GM21529 (cell line): Measurements from ENCODE around the gene TMEM11.
"Not testable (repeated sequence)": the region's sequence is repeated elsewhere in the genome, so short reads cannot be mapped to it uniquely, and the experiment has no call there.

Experiments used
- ATAC-seq: cut with Tn5 transposase; IDR thresholded peaks from one replicate; pipeline ENCODE4 v1.9.1; 2021; ENCODE audit not compliant: unreplicated experiment

The TMEM11 gene

DNA sequence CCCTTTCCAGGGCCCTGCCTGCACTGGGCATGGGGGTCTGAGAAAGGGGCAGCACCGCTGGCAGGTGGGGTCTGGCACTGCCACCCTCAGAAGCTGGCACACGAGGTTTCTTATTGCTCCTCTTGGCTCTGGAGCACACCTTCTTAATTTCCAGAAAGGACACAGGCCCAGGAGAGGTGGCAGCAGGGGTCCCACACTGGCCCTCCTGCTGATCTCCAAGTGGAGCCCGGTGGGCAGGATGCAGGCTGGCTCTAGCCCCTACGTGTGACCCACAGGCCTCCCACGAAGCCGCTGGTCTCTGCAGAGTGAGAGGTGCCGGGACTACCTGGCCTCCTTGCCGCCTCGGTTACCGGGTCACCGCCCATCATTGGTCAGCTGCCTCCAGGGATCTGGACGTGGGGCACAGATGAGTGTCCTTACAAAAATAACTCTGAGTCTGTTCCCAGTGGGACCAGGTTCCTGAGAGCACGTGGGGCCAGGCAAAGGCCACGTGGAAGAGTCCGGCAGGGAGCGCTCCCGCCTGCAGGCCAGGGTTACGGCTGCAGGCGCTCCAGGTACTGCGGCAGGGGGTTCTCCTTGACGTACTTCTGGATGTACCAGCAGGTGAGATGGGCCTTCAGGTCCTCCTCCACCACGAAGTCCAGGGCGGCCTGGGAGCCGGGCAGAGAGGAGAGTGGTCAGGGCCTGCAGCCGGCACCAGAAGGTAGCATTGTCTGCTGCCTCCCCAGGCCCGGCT, 29.0 kb upstream of the TMEM11 start:
- no peak for ATAC-seq

- no peak for ATAC-seq
Observed at GRCh38 chr17:21242026-21242697, 28.2 kb upstream of the TMEM11 start.

DNA sequence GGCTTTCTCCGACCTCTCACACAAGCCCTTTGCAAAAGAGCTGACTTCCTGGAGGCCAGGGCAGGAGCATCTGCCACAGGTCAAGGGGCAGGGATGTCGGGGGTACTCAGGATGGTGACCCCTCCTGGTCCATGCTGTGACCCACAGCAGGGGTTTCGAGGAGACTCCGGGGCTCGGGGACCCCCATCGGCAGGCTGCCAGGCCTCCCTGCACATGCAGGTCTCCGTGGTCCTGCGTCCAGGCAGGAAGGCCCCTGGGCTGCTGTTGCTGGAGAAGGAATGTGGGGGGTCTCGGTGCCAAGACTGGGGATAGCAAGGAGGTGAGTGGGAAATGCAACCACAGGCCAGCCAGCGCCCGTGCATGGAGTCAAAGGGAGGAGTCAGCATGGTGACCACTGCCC, 27.6 kb upstream of the TMEM11 start:
- no peak for ATAC-seq

DNA sequence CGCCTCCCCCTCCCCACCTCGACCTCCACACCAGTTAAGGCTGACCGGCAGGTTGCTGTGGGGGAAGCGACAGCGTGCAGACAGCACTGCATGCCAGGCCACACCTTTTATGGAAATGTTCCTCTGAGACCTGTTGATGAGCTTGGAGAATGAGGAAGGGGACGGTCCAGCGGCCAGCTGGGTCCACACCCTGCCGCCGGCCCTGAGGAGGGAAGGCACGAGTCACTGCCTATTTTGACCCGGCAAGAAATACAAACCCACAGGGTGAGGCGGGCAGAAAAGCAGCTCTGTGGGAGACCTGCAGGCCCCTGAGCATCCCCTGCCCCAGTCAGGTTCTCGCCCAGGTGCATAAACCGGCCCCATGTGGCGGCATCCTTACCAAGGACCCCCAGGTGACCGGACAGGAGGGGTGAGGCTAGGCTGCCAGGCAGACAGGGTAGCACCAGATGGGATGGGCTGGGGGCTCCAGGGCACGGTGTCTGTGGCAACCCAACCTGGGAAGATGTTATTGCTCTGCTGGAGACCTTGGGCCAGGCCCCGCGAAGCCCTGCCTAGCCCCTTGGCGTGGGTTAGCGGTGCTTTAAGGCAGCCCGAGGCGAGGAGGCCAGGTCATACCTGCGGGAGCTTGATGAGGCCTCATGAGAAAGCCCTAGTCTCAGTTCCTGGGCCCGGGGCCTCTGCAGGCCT, 26.6 kb upstream of the TMEM11 start:
- ATAC-seq: no peak

- no peak for ATAC-seq
Observed at GRCh38 chr17:21239680-21240368, 25.9 kb upstream of the TMEM11 start.

- ATAC-seq: no peak
Observed at GRCh38 chr17:21235921-21236320, 22.0 kb upstream of the TMEM11 start.

- no peak for ATAC-seq
Observed at GRCh38 chr17:21233581-21234347, 19.8 kb upstream of the TMEM11 start.

DNA sequence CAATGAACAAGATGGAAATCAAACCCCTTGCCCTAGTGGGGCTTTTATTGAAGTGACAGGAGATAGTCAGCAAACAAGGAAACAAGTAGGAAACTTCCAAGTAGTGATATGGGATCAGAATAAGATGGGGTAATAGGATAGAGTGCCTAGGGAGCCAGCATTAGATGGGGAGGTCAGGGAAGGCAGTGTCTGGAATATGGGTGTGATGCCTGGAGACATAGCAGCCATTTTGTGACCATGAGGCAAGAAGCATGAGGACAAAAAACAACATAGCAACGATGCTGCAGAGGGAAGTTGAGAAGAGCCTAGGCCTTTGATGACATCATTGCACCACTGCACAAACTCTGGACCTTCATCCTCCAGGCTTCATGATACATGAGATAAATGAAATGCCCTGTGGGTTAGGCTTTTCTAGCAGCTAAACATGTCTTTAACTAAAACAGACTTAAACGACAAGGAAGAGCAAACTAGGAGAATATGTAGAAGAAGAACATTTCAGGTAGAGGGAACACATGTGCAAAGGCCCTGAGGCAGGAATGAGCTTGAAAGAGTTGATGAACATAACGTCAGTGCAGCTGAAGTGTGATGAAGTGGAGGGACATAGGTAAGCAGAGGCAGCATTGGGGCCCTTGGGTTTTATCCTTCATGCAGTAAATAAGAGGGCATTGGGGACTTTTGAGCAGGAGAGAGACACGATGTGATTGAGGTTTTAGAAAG, 18.2 kb upstream of the TMEM11 start:
- no peak for ATAC-seq

DNA sequence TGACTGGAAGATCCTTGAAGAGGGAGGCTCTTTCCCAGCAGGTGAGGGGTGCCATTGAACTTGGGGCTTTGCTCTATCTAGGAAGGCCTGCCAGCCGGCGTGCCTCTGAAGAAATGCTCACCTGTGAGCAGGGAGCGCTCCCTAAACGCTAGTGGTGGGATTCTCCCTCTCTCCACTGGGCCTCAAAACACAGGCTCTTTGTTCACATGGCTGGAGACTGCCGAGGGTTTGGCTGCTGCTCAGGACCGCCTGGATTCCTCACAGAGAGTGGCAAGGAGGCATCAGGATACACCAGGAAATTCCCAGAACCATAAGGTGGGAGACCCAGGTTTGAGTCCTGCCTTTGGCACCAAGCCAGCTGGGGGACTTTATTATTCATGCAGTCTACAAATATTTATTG, 17.6 kb upstream of the TMEM11 start:
- no peak for ATAC-seq

GRCh38 chr17:21228845-21229244, 14.9 kb upstream of the TMEM11 start:
- ATAC-seq: no peak

DNA sequence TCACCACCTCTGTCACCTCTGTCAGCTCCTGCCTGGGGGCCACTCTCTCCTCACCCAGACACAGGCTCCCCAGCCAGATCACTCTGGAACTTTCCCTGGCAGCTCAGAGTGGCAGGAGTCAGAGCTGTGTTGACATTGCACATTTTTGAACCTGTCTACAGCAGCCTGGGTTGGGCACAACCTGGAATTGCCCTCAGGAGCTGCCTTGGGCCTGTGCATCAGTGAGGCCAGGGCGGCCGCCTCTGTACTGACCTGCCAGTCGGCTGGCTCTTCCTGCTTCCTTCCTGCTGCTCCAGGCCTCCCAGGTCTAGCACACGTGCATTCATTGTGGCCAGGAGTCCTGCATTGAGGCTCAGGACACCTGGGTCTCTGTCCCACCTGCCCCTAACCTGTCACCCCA, 14.2 kb upstream of the TMEM11 start:
- no peak for ATAC-seq

GRCh38 chr17:21227277-21227676, 13.3 kb upstream of the TMEM11 start:
- not testable (repeated sequence) for ATAC-seq

DNA sequence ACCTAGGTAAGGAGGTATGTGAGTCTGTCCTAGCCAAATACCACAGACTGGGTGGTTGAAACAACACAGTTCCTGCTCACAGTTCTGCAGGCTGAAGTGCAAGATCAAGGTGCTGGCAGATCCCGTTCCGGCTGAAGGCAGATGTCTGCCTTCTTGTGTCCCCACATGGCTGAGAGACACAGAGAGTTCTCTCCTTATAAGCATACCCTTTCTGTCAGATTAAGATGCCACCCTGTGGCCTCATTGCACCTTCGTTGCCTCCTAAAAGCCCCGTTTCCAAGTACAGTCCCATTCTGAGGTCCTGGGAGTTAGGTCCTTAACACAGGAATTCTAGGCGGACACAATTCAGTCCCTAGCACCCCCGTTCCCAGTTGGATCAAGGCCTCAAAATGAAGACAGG, 9.1 kb upstream of the TMEM11 start:
- ATAC-seq: no peak

DNA sequence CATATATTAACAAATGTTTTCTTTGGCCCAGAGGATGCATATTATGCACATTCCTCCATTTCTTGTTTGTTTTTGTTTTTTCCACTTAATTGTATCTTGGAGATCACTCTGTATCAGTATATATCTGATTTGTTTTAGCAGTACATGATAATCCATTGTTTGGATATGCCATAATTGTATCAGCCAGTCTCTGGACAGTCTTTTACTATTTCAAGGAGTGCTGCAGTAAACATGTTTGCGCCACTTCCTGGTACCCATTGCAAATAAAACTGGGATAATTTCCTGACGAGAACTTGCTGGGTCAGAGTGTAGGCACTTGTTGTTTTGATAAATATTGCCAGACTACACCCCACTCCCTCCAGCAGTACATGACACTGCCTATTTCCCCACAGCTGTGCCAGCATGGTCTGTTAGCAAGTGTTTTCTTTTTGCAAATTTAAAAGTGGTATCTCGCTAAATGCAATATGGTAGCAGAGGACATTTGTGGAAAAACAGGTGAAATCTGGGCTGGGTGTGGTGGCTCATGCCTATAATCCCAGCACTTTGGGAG, 4.9 kb upstream of the TMEM11 start:
- ATAC-seq: no peak

DNA sequence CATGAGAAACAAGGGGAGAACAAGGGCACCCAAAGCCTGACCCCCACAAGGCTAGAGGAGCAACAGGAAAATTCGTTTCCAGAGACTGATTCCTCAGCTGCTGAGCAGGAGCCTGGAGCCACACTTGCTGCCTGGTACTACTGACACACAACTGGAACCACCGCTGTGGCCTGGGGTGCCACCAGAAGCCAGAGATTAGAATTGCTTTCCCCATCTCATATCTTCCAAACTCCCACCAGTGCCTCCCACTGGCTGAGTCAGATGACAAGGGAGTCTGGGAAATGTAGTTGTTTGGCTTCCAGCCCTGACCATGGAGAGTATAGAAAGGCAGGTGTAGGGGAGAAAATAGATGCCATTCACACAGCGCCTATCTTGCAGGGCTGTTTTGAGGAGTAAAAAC, 4.1 kb upstream of the TMEM11 start:
- no peak for ATAC-seq

DNA sequence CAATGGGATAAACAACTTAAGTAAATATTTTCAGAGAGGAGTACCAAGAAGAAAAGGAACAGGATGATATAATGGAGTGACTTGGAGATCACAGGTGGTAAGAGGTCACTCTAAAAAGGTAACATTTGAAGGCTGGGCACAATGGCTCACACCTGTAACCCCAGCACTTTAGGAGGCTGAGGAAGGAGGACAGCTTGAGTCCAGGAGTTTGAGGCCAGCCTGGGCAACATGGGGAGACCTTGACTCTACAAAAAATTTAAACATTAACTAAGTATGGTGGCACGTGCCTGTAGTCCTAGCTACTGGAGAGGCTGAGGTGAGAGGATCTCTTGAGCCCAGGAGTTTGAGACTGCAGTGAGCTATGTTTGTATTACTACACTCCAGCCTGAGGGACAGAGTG, 3.4 kb upstream of the TMEM11 start:
- ATAC-seq: no peak

GRCh38 chr17:21215935-21216334, 2.0 kb upstream of the TMEM11 start:
- no peak for ATAC-seq

DNA sequence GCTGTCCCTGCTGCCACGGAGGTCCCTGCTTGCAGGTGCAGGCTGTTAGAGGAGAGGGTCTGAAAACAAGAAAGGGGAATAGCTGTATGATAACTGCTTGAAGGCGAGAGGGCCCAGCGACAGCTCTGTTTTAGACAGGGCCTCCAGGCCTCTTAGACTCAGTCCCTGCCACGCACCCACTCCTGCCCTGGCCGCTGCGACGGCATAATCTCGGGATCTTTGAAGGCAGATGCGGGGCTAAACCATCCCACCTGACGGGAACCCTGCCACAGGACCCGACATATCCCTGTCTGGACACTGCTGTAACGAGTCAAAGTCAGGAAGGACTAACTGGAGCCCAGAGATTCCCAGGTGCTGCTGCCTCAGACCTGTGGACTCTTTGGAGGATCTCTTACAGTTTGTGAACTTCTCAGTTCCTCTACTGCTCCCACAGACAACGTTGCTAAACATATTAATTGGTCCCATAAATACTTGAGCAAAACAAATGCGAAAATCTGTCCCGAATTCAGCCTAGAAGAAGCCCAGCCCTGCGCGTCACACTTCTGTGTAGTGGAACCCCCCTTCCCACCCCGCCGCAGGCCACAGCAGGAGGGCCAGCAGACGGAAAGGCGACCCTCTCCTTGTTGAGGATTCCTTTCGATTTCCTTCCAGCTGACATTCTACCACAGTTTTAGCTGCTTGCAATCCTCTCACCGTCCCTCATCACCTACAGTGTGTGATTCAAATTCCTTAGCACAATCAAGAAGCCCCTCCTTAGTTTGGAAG, 998 bp upstream of the TMEM11 start:
- ATAC-seq: no peak

- ATAC-seq: peak; percentile 9
Observed at GRCh38 chr17:21213638-21214014, 335 bp downstream of the TMEM11 start.
